BJ (cell line): Measurements from ENCODE around the gene BLOC1S6. TPM values are rescaled to one million over a fixed set of nuclear protein-coding genes. Genes with fewer than 3 reads are reported as not detected.

Source experiments
- CTCF ChIA-PET: fragments of 350-600 bp; formaldehyde crosslinking; extraction: SDS; loops from one replicate; lab custom pipeline; 2021; ENCODE audit warnings: antibody characterized with exemption, inconsistent platforms; lab: Yijun Ruan, JAX
- POLR2A ChIA-PET: fragments of 300-600 bp; sonication (Branson Sonifier 250); formaldehyde crosslinking; extraction: SDS; loops from one replicate; lab custom pipeline; 2021; ENCODE audit warnings: antibody characterized with exemption; lab: Charles Lee
- DNase-seq: peaks from one replicate; pipeline ENCODE4 v3.0.0-alpha.2; 2011; ENCODE audit warnings: low read depth
- H3K27me3 ChIP-seq: 2 replicates; pipeline ENCODE4 v1.6.0; 2011; ENCODE audit warnings: low read length; ENCODE audit not compliant: control insufficient read depth, insufficient read depth
- H3K36me3 ChIP-seq: 2 replicates; pipeline ENCODE4 v1.5.1; 2011; ENCODE audit warnings: low read length; ENCODE audit not compliant: control insufficient read depth, insufficient read depth
- H3K4me3 ChIP-seq: 2 replicates; pipeline ENCODE4 v1.5.1; 2011; ENCODE audit warnings: low read depth, mild to moderate bottlenecking, control low read depth, low read length
- CTCF ChIP-seq: IDR thresholded peaks from 2 replicates; pipeline ENCODE4 v1.5.1; 2011; ENCODE audit warnings: low read depth, mild to moderate bottlenecking, control low read depth, inconsistent platforms, low read length, moderate library complexity; ENCODE audit not compliant: insufficient read depth
- polyA plus RNA-seq: library from polyadenylated mRNA; depleted of rRNA; stranded (reverse); fragments of >200 nt; gene quantifications from 2 replicates; pipeline ENCODE4 v1.2.3, GENCODE V29; 2011

BLOC1S6 gene
- polyA plus RNA-seq, 1 experiment: 12.4 TPM

DNA sequence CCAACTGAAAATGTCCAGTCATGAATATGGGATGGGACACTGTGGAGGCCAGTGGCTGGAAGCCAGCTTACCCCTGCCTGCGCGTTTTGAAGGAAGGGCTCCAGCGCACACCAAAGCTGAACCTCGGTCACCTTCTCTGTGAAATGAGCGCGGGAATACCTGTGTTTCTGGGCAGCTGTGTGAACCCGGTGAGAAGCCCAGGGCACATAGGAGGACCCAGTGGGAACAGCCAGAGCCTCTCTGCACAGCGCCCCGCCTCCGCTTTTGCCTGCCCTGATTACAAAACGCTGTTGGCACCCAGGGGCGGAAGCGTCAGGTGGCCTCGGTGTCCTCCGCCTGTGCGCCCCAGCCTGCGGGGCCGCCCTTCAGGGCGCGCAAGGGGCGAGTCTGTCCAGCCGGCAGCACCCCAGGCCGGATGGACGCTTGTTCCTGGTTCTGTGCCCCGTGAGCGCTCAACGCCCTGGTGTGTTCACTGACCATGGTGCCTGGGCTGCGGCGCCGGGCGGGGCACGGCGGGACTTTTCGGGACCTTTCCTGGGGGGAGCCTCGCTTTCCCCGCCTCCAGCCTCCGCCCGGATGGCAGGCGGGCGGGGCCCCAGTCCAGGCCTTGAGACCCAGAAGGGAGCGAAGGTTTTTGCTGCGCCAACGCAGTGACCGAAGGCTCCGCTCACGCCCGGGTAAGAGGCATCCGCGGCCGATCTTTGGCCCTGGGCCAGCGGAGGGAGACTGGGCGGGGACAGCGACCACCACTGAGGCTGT is 47.4 kb downstream of the BLOC1S6 start, which contains the start of gene SQOR:
Gene SQOR (plus strand): TSS at position 598 of the 759 bp plus-strand sequence. CDS start 23,895 bp downstream, outside the sequence.
- ChIA-PET CTCF (interaction anchor here (1.2 to 2.4 kb wide), 5 partner anchors 16 to 71 kb away, joined by 3 to 8 read pairs (median 4); no protein-coding TSS in a partner anchor), POLR2A (interaction anchor here (0.6 kb wide), 1 partner anchor 236 kb away, joined by 6 read pairs; no protein-coding TSS in a partner anchor)
- no peak for DNase-seq
- TF ChIP-seq CTCF: no peak
- Histone ChIP-seq H3K4me3 (peak within 1 kb of the TSS; percentile 69), H3K36me3 (no peaks in the 10 kb centered on the region), H3K27me3 (no peaks in the 10 kb centered on the region)

DNA sequence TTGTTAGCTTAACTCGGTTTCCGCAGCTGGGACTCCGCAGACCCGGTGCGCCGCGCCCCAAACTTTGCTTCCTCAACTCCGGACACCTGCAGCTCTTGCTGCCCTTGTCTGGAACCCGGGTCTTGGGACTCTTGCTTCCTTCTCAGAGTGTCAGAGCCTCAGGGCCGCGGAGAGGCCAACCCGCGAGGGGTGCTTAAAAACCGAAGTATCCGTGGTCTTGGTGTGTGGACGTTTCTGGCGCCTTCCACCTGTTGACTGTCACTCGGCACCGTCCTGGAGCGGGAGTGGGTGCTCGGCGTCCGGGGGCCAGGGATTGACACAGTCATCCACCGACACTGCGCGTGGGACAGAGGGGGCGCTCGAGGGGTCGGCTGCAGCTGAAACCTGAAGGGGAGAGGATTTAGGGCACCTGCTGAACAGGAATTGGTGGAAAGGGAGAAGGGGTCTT is 48.0 kb downstream of the BLOC1S6 start:
- CTCF ChIA-PET: interaction anchor here (1.2 to 2.4 kb wide), 5 partner anchors 15 to 71 kb away, joined by 3 to 8 read pairs (median 4); no protein-coding TSS in a partner anchor
- POLR2A ChIA-PET: no interaction called here
- peak overlapping the region; percentile 69 for H3K4me3 ChIP-seq
- H3K27me3 ChIP-seq: no peaks in the 10 kb centered on the region
- peak; percentile 60 for TF ChIP-seq CTCF
- H3K36me3 ChIP-seq: no peaks in the 10 kb centered on the region
- DNase-seq: no peak

DNA sequence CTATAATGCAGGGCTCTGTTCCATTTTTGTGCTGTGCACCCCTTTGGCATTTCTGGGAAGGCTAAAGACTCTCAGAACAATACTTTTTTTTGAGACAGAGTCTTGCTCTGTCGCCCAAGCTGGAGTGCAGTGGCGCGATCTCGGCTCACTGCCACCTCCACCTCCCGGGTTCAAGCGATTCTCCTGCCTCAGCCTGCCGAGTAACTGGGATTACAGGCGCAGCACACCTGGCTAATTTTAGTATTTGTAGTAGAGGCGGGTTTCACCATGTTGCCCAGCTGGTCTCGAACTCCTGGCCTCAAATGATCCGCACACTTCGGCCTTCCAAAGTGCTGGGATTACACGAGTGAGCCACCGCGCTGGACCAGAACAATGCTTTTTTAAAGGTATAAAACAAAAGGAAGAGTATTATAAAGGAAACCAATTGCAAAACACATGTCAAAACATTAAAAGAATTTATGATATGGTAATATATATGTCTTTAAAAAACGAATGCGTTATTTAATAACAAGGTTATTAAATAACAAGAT is 48.6 kb downstream of the BLOC1S6 start:
- POLR2A ChIA-PET: no interaction called here
- no peak for TF ChIP-seq CTCF
- Histone ChIP-seq H3K27me3 (no peaks in the 10 kb centered on the region), H3K4me3 (peak overlapping the region; percentile 69), H3K36me3 (no peaks in the 10 kb centered on the region)
- no peak for DNase-seq
- CTCF ChIA-PET: interaction anchor here (1.2 to 1.5 kb wide), 2 partner anchors 14 to 21 kb away, joined by 3 to 4 read pairs; no protein-coding TSS in a partner anchor

- TF ChIP-seq CTCF: no peak
- no peaks in the 10 kb centered on the region for H3K27me3 ChIP-seq
- no peaks in the 10 kb centered on the region for H3K36me3 ChIP-seq
- no peak for DNase-seq
- H3K4me3 ChIP-seq: no peak overlapping the region
- POLR2A ChIA-PET: no interaction called here
- CTCF ChIA-PET: interaction anchor here (1.2 kb wide), 1 partner anchor 69 kb away, joined by 6 read pairs; no protein-coding TSS in a partner anchor
Measured at GRCh38 chr15:45637141-45637540, 50.0 kb downstream of the BLOC1S6 start.

DNA sequence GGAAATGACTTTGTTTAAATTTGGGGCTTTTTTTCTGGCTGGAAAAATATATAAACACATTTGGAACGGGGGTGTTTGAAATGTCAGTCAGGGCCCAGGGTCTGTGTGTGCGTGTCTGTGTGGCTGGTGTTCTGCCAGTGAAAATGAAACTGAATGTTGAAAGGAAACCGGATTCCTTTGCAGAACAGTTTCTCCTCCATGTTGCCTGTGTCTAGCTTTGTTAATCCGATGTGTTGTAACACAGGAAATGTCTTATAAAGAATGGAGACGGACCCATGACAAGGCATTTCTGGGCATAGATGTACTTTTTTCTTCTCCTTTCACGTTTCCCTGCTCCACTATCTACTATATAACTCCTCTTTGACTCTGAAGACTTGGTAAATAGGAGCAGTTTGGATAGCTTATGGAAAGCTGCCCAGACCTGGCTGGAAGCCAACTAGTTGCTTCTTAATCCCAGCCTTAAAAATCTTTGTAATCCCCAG is 50.4 kb downstream of the BLOC1S6 start:
- no peak overlapping the region for H3K4me3 ChIP-seq
- no peaks in the 10 kb centered on the region for H3K27me3 ChIP-seq
- H3K36me3 ChIP-seq: no peaks in the 10 kb centered on the region
- POLR2A ChIA-PET: no interaction called here
- TF ChIP-seq CTCF: no peak
- CTCF ChIA-PET: interaction anchor here (1.2 kb wide), 1 partner anchor 68 kb away, joined by 6 read pairs; no protein-coding TSS in a partner anchor
- peak; percentile 81 for DNase-seq
